HepG2 (cell line): ENCODE results near the gene PLXNC1. TPM values are rescaled to one million over a fixed set of nuclear protein-coding genes. Genes with fewer than 3 reads are reported as not detected.
A peak's percentile ranks its signal among the peaks of the same experiment; 100 is the strongest.

Experiments used
- DMAP1 ChIP-seq: IDR thresholded peaks from 2 replicates; pipeline ENCODE4 v1.6.1; 2016
- FOXK1 ChIP-seq: sonication (generic); formaldehyde crosslinking; IDR thresholded peaks from 2 replicates; pipeline ENCODE4 v1.4.0; 2020; ENCODE audit warnings: low read depth, missing genetic modification reagents, borderline replicate concordance
- FOXP1 ChIP-seq, 2 experiments: fragments of 450-650 bp in 1 of 2; IDR thresholded peaks; 2 replicates each; pipeline ENCODE4 v1.6.1; 2017 to 2018; ENCODE audit warnings: antibody characterized with exemption in 1 of 2
- HOXA3 ChIP-seq: sonication (generic); formaldehyde crosslinking; IDR thresholded peaks from 2 replicates; pipeline ENCODE4 v1.5.0; 2020; ENCODE audit warnings: missing genetic modification reagents
- MBNL3 ChIP-seq: fragments of 250-450 bp; sonication (Bioruptor Pico); conservative IDR thresholded peaks from 2 replicates; pipeline ENCODE4 v1.8.0; 2022; ENCODE audit warnings: mild to moderate bottlenecking, inconsistent platforms
- MXD3 ChIP-seq: IDR thresholded peaks from 2 replicates; pipeline ENCODE4 v1.6.1; 2016; ENCODE audit warnings: mild to moderate bottlenecking, missing biosample characterization, missing genetic modification reagents
- PCBP1 ChIP-seq: fragments of 200-400 bp; formaldehyde crosslinking; IDR thresholded peaks from 2 replicates; pipeline ENCODE4 v1.6.1; 2017; ENCODE audit warnings: mild to moderate bottlenecking, low read depth, low read length, borderline replicate concordance
- RAD51 ChIP-seq: fragments of 450-650 bp; IDR thresholded peaks from 2 replicates; pipeline ENCODE4 v1.6.1; 2016; ENCODE audit warnings: borderline replicate concordance
- SIN3B ChIP-seq: fragments of 150-350 bp; IDR thresholded peaks from 2 replicates; pipeline ENCODE4 v1.6.1; 2014; ENCODE audit warnings: low read length
- TAF15 ChIP-seq: fragments of 200-400 bp; formaldehyde crosslinking; IDR thresholded peaks from one replicate; pipeline ENCODE4 v1.6.1; 2018; ENCODE audit warnings: mild to moderate bottlenecking, low read depth, low read length; ENCODE audit not compliant: poor library complexity, severe bottlenecking
- TEAD2 ChIP-seq: sonication (generic); formaldehyde crosslinking; IDR thresholded peaks from 2 replicates; pipeline ENCODE4 v1.9.0; 2021; ENCODE audit warnings: missing genetic modification reagents
- ZFP62 ChIP-seq: sonication (generic); formaldehyde crosslinking; IDR thresholded peaks from 2 replicates; pipeline ENCODE4 v1.4.0; 2020; ENCODE audit warnings: missing genetic modification reagents
- ZNF10 ChIP-seq: sonication (generic); formaldehyde crosslinking; IDR thresholded peaks from 2 replicates; pipeline ENCODE4 v1.4.0; 2020; ENCODE audit warnings: mild to moderate bottlenecking, low read depth, missing genetic modification reagents, borderline replicate concordance
- ZNF124 ChIP-seq: sonication (generic); formaldehyde crosslinking; IDR thresholded peaks from 2 replicates; pipeline ENCODE4 v1.4.0; 2020; ENCODE audit warnings: missing genetic modification reagents
- ZNF282 ChIP-seq: fragments of 450-650 bp; IDR thresholded peaks from 2 replicates; pipeline ENCODE4 v1.6.1; 2018; ENCODE audit not compliant: partially characterized antibody
- ZNF383 ChIP-seq: sonication (generic); formaldehyde crosslinking; IDR thresholded peaks from 2 replicates; pipeline ENCODE4 v1.4.0; 2020; ENCODE audit warnings: missing genetic modification reagents, mild to moderate bottlenecking, borderline replicate concordance
- ZNF569 ChIP-seq: sonication (generic); formaldehyde crosslinking; IDR thresholded peaks from 2 replicates; pipeline ENCODE4 v1.5.0; 2020; ENCODE audit warnings: mild to moderate bottlenecking, missing genetic modification reagents, moderate library complexity, borderline replicate concordance
- ZNF615 ChIP-seq: sonication (generic); formaldehyde crosslinking; IDR thresholded peaks from 2 replicates; pipeline ENCODE4 v1.5.0; 2020; ENCODE audit warnings: mild to moderate bottlenecking, missing genetic modification reagents, borderline replicate concordance
- ZNF703 ChIP-seq: sonication (generic); formaldehyde crosslinking; IDR thresholded peaks from 2 replicates; pipeline ENCODE4 v1.5.1; 2020; ENCODE audit warnings: missing genetic modification reagents, mild to moderate bottlenecking, moderate library complexity, borderline replicate concordance
- ZNF75D ChIP-seq: sonication (generic); formaldehyde crosslinking; IDR thresholded peaks from 2 replicates; pipeline ENCODE4 v1.8.1; 2023; ENCODE audit warnings: missing genetic modification reagents, mild to moderate bottlenecking, borderline replicate concordance
- ZSCAN31 ChIP-seq: sonication (generic); formaldehyde crosslinking; IDR thresholded peaks from 2 replicates; pipeline ENCODE4 v1.5.0; 2020; ENCODE audit warnings: low read depth, mild to moderate bottlenecking, missing genetic modification reagents
- polyA plus RNA-seq, 8 experiments: library from polyadenylated mRNA; depleted of rRNA in 3 of 8; stranded (reverse) in 7 of 8; unstranded in 1 of 8; fragments of >200 nt; fragmentation: Illumina TruSeq in 4 of 8; extraction: Trizol in 4 of 8; gene quantifications; 2 replicates each; pipeline versions ENCODE4 v1.2.1 to v1.2.3, GENCODE V29; 2011 to 2016; ENCODE audit warnings: low read depth in 4 of 8, missing spikeins in 1 of 8, mixed read lengths in 1 of 8; ENCODE audit not compliant: insufficient read depth in 1 of 8
- total RNA-seq, 5 experiments: library from RNA; depleted of rRNA; stranded (reverse); fragments of >200 nt; fragmentation: Illumina TruSeq; extraction: Trizol; gene quantifications; 2 replicates each; pipeline ENCODE4 v1.2.3, GENCODE V29; 2016; ENCODE audit warnings: low read depth in 1 of 5
- TF ChIP-seq, protein P1 (sequence below), 2 experiments: sonication (generic) in 1 of 2; formaldehyde crosslinking in 1 of 2; IDR thresholded peaks; 2 replicates each; pipeline versions ENCODE4 v1.5.1 to v1.6.1; 2011 to 2020; ENCODE audit warnings: borderline replicate concordance in 1 of 2, low read depth in 1 of 2, low read length in 1 of 2, mild to moderate bottlenecking in 1 of 2, missing genetic modification reagents in 1 of 2, moderate library complexity in 1 of 2
- TF ChIP-seq, protein P2 (sequence below): sonication (generic); formaldehyde crosslinking; IDR thresholded peaks from 2 replicates; pipeline ENCODE4 v1.5.1; 2020; ENCODE audit warnings: mild to moderate bottlenecking, missing genetic modification reagents, borderline replicate concordance

Gene PLXNC1
- total and polyA plus RNA-seq, 2 of the 13 experiments (the other 11 are each of a cell fraction or from before 2014, with no cell fraction given) = 6.6 to 11.2 TPM

GRCh38 chr12:94172973-94173372, 24.6 kb downstream of the PLXNC1 start (continued):
- TF ChIP-seq DMAP1 = peak; percentile 42
- peak; percentile 93 for TF ChIP-seq FOXP1 (IDR thresholded peaks at IDR 0.05)
- peak; percentile 94 for TF ChIP-seq FOXP1 (CRISPR knock-in tag; IDR thresholded peaks at IDR 0.05)
- no peak for TF ChIP-seq TAF15
- TF ChIP-seq, protein P1, sequence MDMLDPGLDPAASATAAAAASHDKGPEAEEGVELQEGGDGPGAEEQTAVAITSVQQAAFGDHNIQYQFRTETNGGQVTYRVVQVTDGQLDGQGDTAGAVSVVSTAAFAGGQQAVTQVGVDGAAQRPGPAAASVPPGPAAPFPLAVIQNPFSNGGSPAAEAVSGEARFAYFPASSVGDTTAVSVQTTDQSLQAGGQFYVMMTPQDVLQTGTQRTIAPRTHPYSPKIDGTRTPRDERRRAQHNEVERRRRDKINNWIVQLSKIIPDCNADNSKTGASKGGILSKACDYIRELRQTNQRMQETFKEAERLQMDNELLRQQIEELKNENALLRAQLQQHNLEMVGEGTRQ (IDR thresholded peaks at IDR 0.05; ENCODE audit: low read depth, low read length) = no peak
- TF ChIP-seq, protein P1 (CRISPR knock-in tag; IDR thresholded peaks at IDR 0.05; ENCODE audit: borderline replicate concordance) = no peak
- TF ChIP-seq SIN3B = no peak
- TF ChIP-seq FOXK1 (CRISPR knock-in tag) = peak; percentile 88; the same call in 1 of the 2 replicates
- TF ChIP-seq ZNF124 (CRISPR knock-in tag) = 0 out of 2 replicates have a peak, but pooled peaks have one; percentile 45
- TF ChIP-seq HOXA3 = peak; percentile 55; the same call in 1 of the 2 replicates
- no peak for TF ChIP-seq TEAD2
- TF ChIP-seq MXD3 (CRISPR knock-in tag) = no peak
- no peak for TF ChIP-seq RAD51
- TF ChIP-seq ZSCAN31 (CRISPR knock-in tag) = no peak
- TF ChIP-seq, protein P2, sequence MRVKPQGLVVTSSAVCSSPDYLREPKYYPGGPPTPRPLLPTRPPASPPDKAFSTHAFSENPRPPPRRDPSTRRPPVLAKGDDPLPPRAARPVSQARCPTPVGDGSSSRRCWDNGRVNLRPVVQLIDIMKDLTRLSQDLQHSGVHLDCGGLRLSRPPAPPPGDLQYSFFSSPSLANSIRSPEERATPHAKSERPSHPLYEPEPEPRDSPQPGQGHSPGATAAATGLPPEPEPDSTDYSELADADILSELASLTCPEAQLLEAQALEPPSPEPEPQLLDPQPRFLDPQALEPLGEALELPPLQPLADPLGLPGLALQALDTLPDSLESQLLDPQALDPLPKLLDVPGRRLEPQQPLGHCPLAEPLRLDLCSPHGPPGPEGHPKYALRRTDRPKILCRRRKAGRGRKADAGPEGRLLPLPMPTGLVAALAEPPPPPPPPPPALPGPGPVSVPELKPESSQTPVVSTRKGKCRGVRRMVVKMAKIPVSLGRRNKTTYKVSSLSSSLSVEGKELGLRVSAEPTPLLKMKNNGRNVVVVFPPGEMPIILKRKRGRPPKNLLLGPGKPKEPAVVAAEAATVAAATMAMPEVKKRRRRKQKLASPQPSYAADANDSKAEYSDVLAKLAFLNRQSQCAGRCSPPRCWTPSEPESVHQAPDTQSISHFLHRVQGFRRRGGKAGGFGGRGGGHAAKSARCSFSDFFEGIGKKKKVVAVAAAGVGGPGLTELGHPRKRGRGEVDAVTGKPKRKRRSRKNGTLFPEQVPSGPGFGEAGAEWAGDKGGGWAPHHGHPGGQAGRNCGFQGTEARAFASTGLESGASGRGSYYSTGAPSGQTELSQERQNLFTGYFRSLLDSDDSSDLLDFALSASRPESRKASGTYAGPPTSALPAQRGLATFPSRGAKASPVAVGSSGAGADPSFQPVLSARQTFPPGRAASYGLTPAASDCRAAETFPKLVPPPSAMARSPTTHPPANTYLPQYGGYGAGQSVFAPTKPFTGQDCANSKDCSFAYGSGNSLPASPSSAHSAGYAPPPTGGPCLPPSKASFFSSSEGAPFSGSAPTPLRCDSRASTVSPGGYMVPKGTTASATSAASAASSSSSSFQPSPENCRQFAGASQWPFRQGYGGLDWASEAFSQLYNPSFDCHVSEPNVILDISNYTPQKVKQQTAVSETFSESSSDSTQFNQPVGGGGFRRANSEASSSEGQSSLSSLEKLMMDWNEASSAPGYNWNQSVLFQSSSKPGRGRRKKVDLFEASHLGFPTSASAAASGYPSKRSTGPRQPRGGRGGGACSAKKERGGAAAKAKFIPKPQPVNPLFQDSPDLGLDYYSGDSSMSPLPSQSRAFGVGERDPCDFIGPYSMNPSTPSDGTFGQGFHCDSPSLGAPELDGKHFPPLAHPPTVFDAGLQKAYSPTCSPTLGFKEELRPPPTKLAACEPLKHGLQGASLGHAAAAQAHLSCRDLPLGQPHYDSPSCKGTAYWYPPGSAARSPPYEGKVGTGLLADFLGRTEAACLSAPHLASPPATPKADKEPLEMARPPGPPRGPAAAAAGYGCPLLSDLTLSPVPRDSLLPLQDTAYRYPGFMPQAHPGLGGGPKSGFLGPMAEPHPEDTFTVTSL = peak; percentile 57; the same call in 1 of the 2 replicates
- no peak for TF ChIP-seq PCBP1
- TF ChIP-seq ZNF383 = no peak
- TF ChIP-seq ZNF615 (CRISPR knock-in tag) = no peak
- no peak for TF ChIP-seq ZNF75D (CRISPR knock-in tag)
- no peak for TF ChIP-seq ZNF10 (CRISPR knock-in tag)
- no peak for TF ChIP-seq ZFP62
- TF ChIP-seq ZNF703 (CRISPR knock-in tag) = no peak
- no peak for TF ChIP-seq ZNF282
- TF ChIP-seq MBNL3 = no peak
- no peak for TF ChIP-seq ZNF569 (CRISPR knock-in tag)
